Activated gamma-delta T cell treated with anti-CD3 and anti-CD28 coated beads, Interleukin-2, amount 50 U/mL, for 16 hours (primary cell): Measurements from ENCODE around the gene THAP6.
"Not testable (repeated sequence)": the region's sequence is repeated elsewhere in the genome, so short reads cannot be mapped to it uniquely, and the experiment has no call there.

Experiments used
- DNase-seq: peaks from one replicate; pipeline ENCODE4 v3.0.0-alpha.2; 2020; ENCODE audit warnings: low read depth

The THAP6 gene

GRCh38 chr4:75514131-75514948 is at the start of gene THAP6, which contains the start of gene RCHY1:
Gene THAP6, plus strand, starts transcription at chr4:75514473. Its CDS starts 980 bp downstream, at chr4:75515453.
Gene RCHY1, minus strand, starts transcription at chr4:75514403. Its CDS starts 117 bp downstream, at chr4:75514286.
- peak; percentile 87 for DNase-seq

GRCh38 chr4:75469896-75470295 is 44.4 kb upstream of the THAP6 start:
- DNase-seq: no peak

GRCh38 chr4:75470738-75471137 is 43.5 kb upstream of the THAP6 start:
- DNase-seq: no peak

GRCh38 chr4:75477201-75477600 is 37.1 kb upstream of the THAP6 start:
- no peak for DNase-seq

- no peak for DNase-seq
These were observed 30.1 kb upstream of the THAP6 start for GRCh38 chr4:75484190-75484589.

GRCh38 chr4:75490155-75490554 is 24.1 kb upstream of the THAP6 start:
- DNase-seq: no peak

- no peak for DNase-seq
These were observed 19.7 kb upstream of the THAP6 start for GRCh38 chr4:75494563-75494962.

GRCh38 chr4:75495476-75495875 is 18.8 kb upstream of the THAP6 start:
- DNase-seq: no peak

GRCh38 chr4:75496406-75496805 is 17.9 kb upstream of the THAP6 start:
- no peak for DNase-seq

GRCh38 chr4:75497133-75497532 is 17.1 kb upstream of the THAP6 start:
- DNase-seq: no peak

- no peak for DNase-seq
These were observed 16.2 kb upstream of the THAP6 start for GRCh38 chr4:75498041-75498440.

- no peak for DNase-seq
These were observed 14.4 kb upstream of the THAP6 start for GRCh38 chr4:75499900-75500299.

- no peak for DNase-seq
These were observed 11.6 kb upstream of the THAP6 start for GRCh38 chr4:75502671-75503070.

- DNase-seq: no peak
These were observed 8.6 kb upstream of the THAP6 start for GRCh38 chr4:75505630-75506029.

GRCh38 chr4:75509592-75509991 is 4.7 kb upstream of the THAP6 start:
- DNase-seq: not testable (repeated sequence)

- DNase-seq: no peak
These were observed 2.4 kb upstream of the THAP6 start for GRCh38 chr4:75511841-75512240.

- DNase-seq: no peak
These were observed 1.7 kb upstream of the THAP6 start for GRCh38 chr4:75512386-75513211.

GRCh38 chr4:75513526-75514130 is 645 bp upstream of the THAP6 start:
- DNase-seq: no peak

- DNase-seq: no peak
These were observed 808 bp downstream of the THAP6 start for GRCh38 chr4:75514949-75515612.

GRCh38 chr4:75516144-75516543 is 1.9 kb downstream of the THAP6 start:
- DNase-seq: no peak

GRCh38 chr4:75519452-75519851 is 5.2 kb downstream of the THAP6 start:
- DNase-seq: not testable (repeated sequence)

GRCh38 chr4:75525086-75525485 is 10.8 kb downstream of the THAP6 start:
- DNase-seq: no peak
